Fibroblast of the conjunctiva (primary cell): ENCODE results near the gene P2RY6.
"Not testable (repeated sequence)": the region's sequence is repeated elsewhere in the genome, so short reads cannot be mapped to it uniquely, and the experiment has no call there.

Experiments used
- DNase-seq: peaks from one replicate; pipeline ENCODE4 v3.0.0-alpha.2; 2010; ENCODE audit warnings: low read depth

Gene P2RY6, protein sequence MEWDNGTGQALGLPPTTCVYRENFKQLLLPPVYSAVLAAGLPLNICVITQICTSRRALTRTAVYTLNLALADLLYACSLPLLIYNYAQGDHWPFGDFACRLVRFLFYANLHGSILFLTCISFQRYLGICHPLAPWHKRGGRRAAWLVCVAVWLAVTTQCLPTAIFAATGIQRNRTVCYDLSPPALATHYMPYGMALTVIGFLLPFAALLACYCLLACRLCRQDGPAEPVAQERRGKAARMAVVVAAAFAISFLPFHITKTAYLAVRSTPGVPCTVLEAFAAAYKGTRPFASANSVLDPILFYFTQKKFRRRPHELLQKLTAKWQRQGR

GRCh38 chr11:73271936-73272679, at the start of gene P2RY6:
TSS of gene P2RY6 (plus strand) at chr11:73272338. CDS start at chr11:73296519, 24,181 bp downstream.
- DNase-seq, result no peak

GRCh38 chr11:73223998-73224730, 48.0 kb upstream of the P2RY6 start:
- DNase-seq, result no peak

GRCh38 chr11:73225001-73225686, 47.0 kb upstream of the P2RY6 start:
- no peak for DNase-seq

DNA sequence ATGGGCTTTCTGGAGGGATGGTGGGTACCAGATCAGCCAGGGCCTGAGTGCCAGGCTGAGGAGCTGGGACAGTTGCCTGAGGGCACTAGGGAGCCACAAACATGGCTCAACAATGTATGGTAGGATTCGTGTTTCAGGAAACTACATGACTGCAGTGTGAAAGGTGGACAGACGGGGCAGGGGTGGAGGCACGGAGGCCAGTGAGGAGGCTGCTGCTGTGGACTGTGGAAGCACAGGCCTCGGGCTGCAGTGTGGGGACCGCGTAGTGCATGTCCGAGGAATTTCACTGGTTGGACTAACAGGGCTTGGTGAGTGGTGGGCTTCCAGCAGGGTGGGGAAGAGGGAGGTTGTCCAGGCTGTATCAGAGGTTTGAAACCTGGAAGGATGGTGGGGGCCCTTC, 46.3 kb upstream of the P2RY6 start:
- no peak for DNase-seq

DNA sequence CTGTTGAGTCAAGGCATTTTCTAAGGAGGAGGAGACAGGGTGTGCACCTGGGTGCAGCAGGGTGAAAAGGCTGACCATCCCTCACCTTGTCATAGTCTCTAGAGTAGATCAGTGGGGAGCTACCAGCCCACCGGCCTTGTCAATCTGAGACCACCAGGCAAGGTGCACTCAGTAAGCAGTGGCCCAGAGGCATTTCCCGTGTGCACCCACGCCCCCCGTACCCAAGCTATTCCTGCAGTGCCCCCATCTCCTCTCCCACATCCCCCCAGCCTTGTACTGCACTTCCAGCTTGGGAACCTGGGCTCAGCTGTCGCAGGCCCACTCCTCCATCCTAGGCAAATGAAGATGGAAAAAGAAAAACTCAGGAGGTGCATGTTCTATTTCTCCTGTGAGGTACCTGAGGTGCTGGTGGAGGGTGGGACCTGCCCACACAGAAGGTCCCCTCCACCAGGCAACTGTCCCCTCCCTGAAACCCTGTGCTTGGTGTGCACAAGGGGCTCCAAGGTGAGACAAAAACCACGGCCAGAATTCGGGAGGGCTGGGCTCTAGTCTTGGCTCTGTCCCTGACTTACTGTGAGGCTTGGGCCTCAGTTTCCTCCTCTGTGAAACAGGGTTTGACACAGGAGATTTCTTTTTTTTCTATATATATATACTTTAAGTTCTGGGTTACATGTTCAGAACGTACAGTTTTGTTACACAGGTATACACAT, 45.7 kb upstream of the P2RY6 start:
- DNase-seq, result no peak

GRCh38 chr11:73227571-73228211, 44.4 kb upstream of the P2RY6 start:
- DNase-seq, result no peak

- no peak for DNase-seq
Observed at GRCh38 chr11:73228268-73229134, 43.6 kb upstream of the P2RY6 start.

- no peak for DNase-seq
Observed at GRCh38 chr11:73229321-73229895, 42.7 kb upstream of the P2RY6 start.

DNA sequence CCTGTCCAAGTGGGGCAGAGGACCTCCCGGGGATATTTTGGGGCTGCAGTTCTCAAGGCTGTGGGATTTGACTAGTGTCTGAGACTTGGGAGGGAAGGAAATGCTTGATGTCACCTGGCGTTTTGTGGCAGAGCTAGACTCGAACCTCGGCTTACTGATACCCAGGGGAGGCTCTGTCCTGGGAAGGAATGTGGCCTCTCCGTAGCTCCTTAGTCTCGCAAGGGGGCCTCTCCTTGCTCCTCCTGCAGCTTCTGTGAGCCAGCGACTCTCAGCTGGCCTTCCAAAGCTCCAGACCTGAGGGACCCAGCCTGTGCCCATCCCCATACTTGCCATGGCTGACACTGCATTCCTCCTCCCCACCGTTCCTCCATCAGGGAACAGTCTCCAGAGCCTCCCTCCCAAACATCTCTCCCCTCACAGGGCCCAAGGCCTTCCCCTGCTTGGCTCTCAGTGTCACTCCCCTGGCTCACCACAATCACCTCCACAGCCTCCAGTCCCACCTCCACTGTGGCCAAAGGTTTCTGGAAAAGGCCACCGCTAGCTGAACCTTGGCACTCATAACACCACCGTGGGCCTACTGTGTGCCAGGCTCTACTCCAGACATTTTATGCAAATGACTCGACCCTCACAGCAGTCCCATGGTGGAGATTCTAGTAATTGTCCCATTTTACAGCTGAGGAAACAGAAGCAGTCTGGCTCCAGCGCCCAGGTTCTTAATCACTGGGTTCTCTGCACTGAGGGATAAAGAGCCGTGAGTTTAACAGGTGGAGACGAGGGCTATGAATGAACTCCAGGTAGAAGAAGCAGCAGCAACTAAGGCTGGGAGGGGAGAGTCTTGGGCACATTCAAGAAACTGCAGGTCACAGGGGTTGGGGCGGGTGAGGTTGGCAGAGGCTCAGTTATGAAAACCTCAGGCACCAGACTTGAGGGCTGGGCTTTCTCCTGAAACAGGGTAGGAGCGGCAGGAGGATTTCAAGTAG, 42.0 kb upstream of the P2RY6 start:
- DNase-seq, result no peak

GRCh38 chr11:73230931-73231330, 41.2 kb upstream of the P2RY6 start:
- DNase-seq, result no peak

DNA sequence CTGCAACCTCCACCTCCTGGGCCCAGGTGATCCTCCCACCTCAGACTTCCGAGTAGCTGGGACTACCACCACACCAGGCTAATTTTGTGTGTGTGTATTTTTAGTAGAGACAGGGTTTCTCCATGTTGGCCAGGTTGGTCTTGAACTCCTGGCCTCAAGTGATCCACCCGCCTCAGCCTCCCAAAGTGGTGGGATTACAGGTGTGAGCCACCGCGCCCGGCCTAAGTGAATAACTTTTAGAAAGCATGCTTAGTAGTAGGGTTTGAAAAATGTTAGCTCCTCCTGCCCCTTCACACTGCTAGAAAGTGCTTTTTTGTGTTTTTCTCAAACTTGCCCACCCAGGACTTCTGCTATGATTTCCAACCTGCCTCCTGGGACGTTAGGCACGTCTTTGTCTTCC, 39.7 kb upstream of the P2RY6 start:
- not testable (repeated sequence) for DNase-seq

DNA sequence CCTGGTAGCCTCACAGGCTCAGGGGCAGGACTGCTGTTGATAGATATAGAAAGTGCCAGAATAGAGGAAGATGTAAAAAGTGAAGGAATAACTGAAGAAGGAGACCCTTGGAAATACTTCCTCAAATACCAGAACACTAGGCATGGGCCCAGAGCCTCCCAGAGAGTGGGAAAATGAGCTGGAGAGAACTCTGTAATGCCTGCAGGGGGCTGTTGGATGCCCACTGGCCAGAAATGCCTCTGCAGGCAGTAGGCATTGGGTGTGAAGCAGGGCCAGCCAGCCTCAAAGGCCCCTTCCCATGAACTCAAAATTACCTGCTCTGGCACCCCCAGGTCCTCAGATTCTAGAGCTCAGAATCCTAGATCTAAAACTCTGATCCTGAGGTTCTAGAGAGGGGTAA, 38.9 kb upstream of the P2RY6 start:
- no peak for DNase-seq

- DNase-seq, result no peak
Observed at GRCh38 chr11:73233692-73234470, 38.3 kb upstream of the P2RY6 start.

- no peak for DNase-seq
Observed at GRCh38 chr11:73234471-73235181, 37.5 kb upstream of the P2RY6 start.

- no peak for DNase-seq
Observed at GRCh38 chr11:73235236-73235786, 36.8 kb upstream of the P2RY6 start.

DNA sequence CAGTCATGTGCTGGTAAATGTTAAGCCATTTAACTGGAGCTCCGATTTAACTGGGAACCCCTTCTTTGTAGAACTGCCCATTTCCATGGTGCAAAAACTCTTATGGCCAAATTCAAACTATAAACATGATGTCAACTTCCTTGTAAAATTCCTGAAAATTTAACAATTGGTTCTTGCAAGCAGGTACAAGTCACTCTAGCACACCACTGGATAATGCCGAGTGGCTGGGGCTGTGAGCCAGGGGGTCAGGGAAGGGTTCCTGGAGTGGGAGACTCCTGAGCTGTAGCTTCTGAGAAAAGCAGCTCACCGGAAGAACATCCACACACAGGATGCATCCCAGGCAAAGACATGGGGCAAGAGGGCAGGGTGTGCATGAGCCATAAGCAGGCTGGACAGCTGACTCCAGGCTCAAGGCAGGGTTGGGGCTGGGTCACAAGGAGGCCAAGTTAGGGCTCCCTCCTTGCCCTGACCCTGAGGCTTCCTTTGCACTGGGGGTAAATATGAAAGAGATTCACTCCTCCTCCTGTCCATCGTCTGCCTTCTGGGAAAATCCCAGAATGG, 35.9 kb upstream of the P2RY6 start:
- no peak for DNase-seq
